SK-MEL-5 (cell line): ENCODE results near the gene WDR35. TPM values are rescaled to one million over a fixed set of nuclear protein-coding genes. Genes with fewer than 3 reads are reported as not detected.

Source experiments
- DNase-seq: peaks from one replicate; pipeline ENCODE4 v3.0.0-alpha.2; 2016; ENCODE audit warnings: low read depth, low spot score
- in situ Hi-C: cut with HindIII; loops from 2 replicates; pipeline ENCODE4 v1.10.0; 2016; ENCODE audit warnings: low sequenced_read_pairs, high pct_unique_total_duplicates, low pct_unique_long_range_greater_than_20kb
- polyA plus RNA-seq, 2 experiments: library from polyadenylated mRNA; depleted of rRNA; stranded (reverse); fragments of >200 nt; gene quantifications; 2 replicates each; pipeline ENCODE4 v1.2.3, GENCODE V29; 2015
- total RNA-seq: library from RNA; depleted of rRNA; stranded (reverse); fragments of >200 nt; shearing (Covaris generic); gene quantifications from 2 replicates; pipeline ENCODE4 v1.2.3, GENCODE V29; 2014; rRNA removed

Gene WDR35
- total RNA-seq, result 19.5 and 20.1 TPM in 2 replicates
- polyA plus RNA-seq (2015; cell fraction: cytosol; rRNA removed), result 10.3 and 14.1 TPM in 2 replicates
- polyA plus RNA-seq (2015; cell fraction: nucleus; rRNA removed), result 72.4 and 84.1 TPM in 2 replicates

GRCh38 chr2:19989667-19990415, at the start of gene WDR35:
WDR35 (minus strand) TSS chr2:19990105; CDS start chr2:19990015, 90 bp downstream.
- in situ Hi-C loops, result no loop called here
- DNase-seq, result peak; percentile 92

- peak; percentile 79 for DNase-seq
- in situ Hi-C loops, result no loop called here
These were observed 47.8 kb upstream of the WDR35 start for GRCh38 chr2:20037660-20038059.

GRCh38 chr2:20035955-20036666, 46.2 kb upstream of the WDR35 start:
- in situ Hi-C loops, result no loop called here
- DNase-seq, result peak; percentile 23

- in situ Hi-C loops, result no loop called here
- DNase-seq, result no peak
These were observed 44.9 kb upstream of the WDR35 start for GRCh38 chr2:20034821-20035220.

GRCh38 chr2:20034218-20034617, 44.3 kb upstream of the WDR35 start:
- no peak for DNase-seq
- in situ Hi-C loops, result no loop called here

- in situ Hi-C loops, result no loop called here
- DNase-seq, result no peak
These were observed 43.4 kb upstream of the WDR35 start for GRCh38 chr2:20033322-20033721.

- DNase-seq, result no peak
- in situ Hi-C loops, result no loop called here
These were observed 40.3 kb upstream of the WDR35 start for GRCh38 chr2:20030224-20030623.

GRCh38 chr2:20027705-20028434, 38.0 kb upstream of the WDR35 start:
- in situ Hi-C loops, result no loop called here
- no peak for DNase-seq

GRCh38 chr2:20027260-20027677, 37.4 kb upstream of the WDR35 start:
- no peak for DNase-seq
- in situ Hi-C loops, result no loop called here

- in situ Hi-C loops, result no loop called here
- no peak for DNase-seq
These were observed 35.3 kb upstream of the WDR35 start for GRCh38 chr2:20025065-20025786.

- in situ Hi-C loops, result no loop called here
- DNase-seq, result no peak
These were observed 33.8 kb upstream of the WDR35 start for GRCh38 chr2:20023688-20024087.

GRCh38 chr2:20021405-20022009, 31.6 kb upstream of the WDR35 start:
- in situ Hi-C loops, result no loop called here
- DNase-seq, result no peak

GRCh38 chr2:20019747-20020146, 29.8 kb upstream of the WDR35 start:
- in situ Hi-C loops, result no loop called here
- DNase-seq, result no peak

GRCh38 chr2:20018601-20019152, 28.8 kb upstream of the WDR35 start:
- DNase-seq, result no peak
- in situ Hi-C loops, result no loop called here

GRCh38 chr2:20016346-20016745, 26.4 kb upstream of the WDR35 start:
- in situ Hi-C loops, result no loop called here
- DNase-seq, result no peak

- in situ Hi-C loops, result no loop called here
- DNase-seq, result peak; percentile 78
These were observed 25.7 kb upstream of the WDR35 start for GRCh38 chr2:20015482-20016083.
